K562 (cell line): ENCODE results near the gene GDF15. TPM values are rescaled to one million over a fixed set of nuclear protein-coding genes. Genes with fewer than 3 reads are reported as not detected.

ENCODE experiments used
- ATAC-seq: fragments of 200-7000 bp; cut with Tn5 transposase; 3 replicates; pipeline ENCODE4 v1.9.1; 2020; ENCODE audit warnings: moderate library complexity
- BruUV-seq: library from RNA; stranded (reverse); fragments of 400-500 nt; replicated peaks from 2 replicates; lab custom pipeline; 2021; lab: Mats Ljungman, UMichigan
- CTCF ChIA-PET: fragments of 300-600 bp; formaldehyde crosslinking; extraction: SDS; loops from one replicate; lab custom pipeline; 2021; ENCODE audit warnings: low intra/inter-chr PET ratio; lab: Yijun Ruan, JAX
- POLR2A ChIA-PET: fragments of 300-600, 350-650 bp; sonication (Branson Sonifier 250); formaldehyde crosslinking; extraction: SDS; loops from one replicate; lab custom pipeline; 2021; ENCODE audit warnings: antibody characterized with exemption, inconsistent platforms; lab: Yijun Ruan, JAX
- DNase-seq, 4 experiments: peaks; one replicate each; pipeline versions ENCODE4 v3.0.0 to v3.0.0-alpha.2; 2011 to 2018; ENCODE audit warnings: low spot score in 3 of 4, mixed read lengths in 3 of 4; ENCODE audit errors: extremely low read depth in 1 of 4
- FAIRE-seq: peaks from 2 replicates; lab custom pipeline; 2011; peaks lifted over from hg19 to GRCh38; lab: Jason Lieb, UNC
- H2AFZ ChIP-seq: 2 replicates; pipeline ENCODE4 v1.6.0; 2011; ENCODE audit warnings: low read depth, low read length, control low read depth, inconsistent platforms
- H3K27ac ChIP-seq: fragments of 200-600 bp; 3 replicates; pipeline ENCODE4 v1.8.0; 2011; ENCODE audit warnings: low read depth, mild to moderate bottlenecking, control low read depth, inconsistent platforms, low read length, moderate library complexity, mixed read lengths; ENCODE audit errors: extremely low read depth
- H3K27me3 ChIP-seq, 2 experiments: fragments of 300-600 bp in 1 of 2; 2 replicates in 1 of 2; 3 replicates in 1 of 2; pipeline versions ENCODE4 v1.6.0 to v1.8.0; 2011; ENCODE audit warnings: inconsistent platforms in 2 of 2, low read length in 2 of 2, mild to moderate bottlenecking in 1 of 2, mixed read lengths in 1 of 2, moderate library complexity in 1 of 2; ENCODE audit not compliant: control insufficient read depth in 2 of 2, insufficient read depth in 2 of 2
- H3K36me3 ChIP-seq: fragments of 300-600 bp; 3 replicates; pipeline ENCODE4 v1.8.0; 2011; ENCODE audit warnings: mild to moderate bottlenecking, low read length, inconsistent platforms; ENCODE audit not compliant: control insufficient read depth, insufficient read depth
- H3K4me1 ChIP-seq, 2 experiments: fragments of 200-600 bp in 1 of 2; replicated peaks in 1 of 2; 2 replicates in 1 of 2; 3 replicates in 1 of 2; pipeline versions ENCODE4 v1.5.1 to v1.8.0; 2011; ENCODE audit warnings: inconsistent platforms in 2 of 2, low read length in 2 of 2, mild to moderate bottlenecking in 1 of 2, mixed read lengths in 1 of 2, moderate library complexity in 1 of 2; ENCODE audit not compliant: control insufficient read depth in 2 of 2, insufficient read depth in 2 of 2
- H3K4me2 ChIP-seq: 2 replicates; pipeline ENCODE4 v1.6.1; 2011; ENCODE audit warnings: low read length, control low read depth, inconsistent platforms, mixed read lengths; ENCODE audit not compliant: insufficient read depth
- H3K4me3 ChIP-seq: fragments of 200-600 bp; sonication (generic), shearing (Covaris generic); 2 replicates; pipeline ENCODE4 v1.5.1; 2016; ENCODE audit warnings: control low read depth, inconsistent platforms
- H3K79me2 ChIP-seq: fragments of 200-600 bp; 3 replicates; pipeline ENCODE4 v1.8.0; 2011; ENCODE audit warnings: low read length, inconsistent platforms; ENCODE audit not compliant: control insufficient read depth, insufficient read depth
- H3K9ac ChIP-seq, 2 experiments: 2 replicates each; pipeline versions ENCODE4 v1.6.0 to v1.6.1; 2011; ENCODE audit warnings: low read depth in 2 of 2, low read length in 2 of 2, control low read depth in 1 of 2, inconsistent platforms in 1 of 2, mild to moderate bottlenecking in 1 of 2, mixed read lengths in 1 of 2; ENCODE audit not compliant: insufficient read depth in 1 of 2
- H3K9me1 ChIP-seq: one replicate; pipeline ENCODE4 v1.6.0; 2011; ENCODE audit warnings: inconsistent platforms, mild to moderate bottlenecking, low read length, moderate library complexity; ENCODE audit not compliant: control insufficient read depth, insufficient read depth
- H3K9me3 ChIP-seq: replicated peaks from 2 replicates; pipeline ENCODE4 v1.5.1; 2011; ENCODE audit warnings: low read depth, low read length, inconsistent platforms; ENCODE audit not compliant: control insufficient read depth, insufficient read depth
- H4K20me1 ChIP-seq: replicated peaks from 2 replicates; pipeline ENCODE4 v1.6.1; 2011; ENCODE audit warnings: low read length, inconsistent platforms, mixed read lengths; ENCODE audit not compliant: control insufficient read depth, insufficient read depth
- CHD2 ChIP-seq: IDR thresholded peaks from 2 replicates; pipeline ENCODE4 v1.6.1; 2011; ENCODE audit warnings: low read depth, low read length
- EGR1 ChIP-seq: fragments of 450-650 bp; conservative IDR thresholded peaks from 2 replicates; pipeline ENCODE4 v1.6.1; 2017; ENCODE audit warnings: mild to moderate bottlenecking
- RBFOX2 ChIP-seq: fragments of 200-400 bp; formaldehyde crosslinking; IDR thresholded peaks from 2 replicates; pipeline ENCODE4 v1.6.1; 2017; ENCODE audit warnings: low read depth, mild to moderate bottlenecking, low read length, moderate library complexity
- TCFL5 ChIP-seq: fragments of 250-450 bp; sonication (Bioruptor Pico); conservative IDR thresholded peaks from 2 replicates; pipeline ENCODE4 v1.6.1; 2021; ENCODE audit warnings: mild to moderate bottlenecking, moderate library complexity, matching md5 sums
- WGBS: fragments of 100-300 bp; shearing (Covaris generic); methylation state at CpG from one replicate; pipeline ENCODE4 v1.1.6; 2016; ENCODE audit warnings: low coverage, mixed read lengths; ENCODE audit not compliant: insufficient coverage; ENCODE audit errors: missing lambda C conversion rate; 5-methylcytosine and 5-hydroxymethylcytosine counted together
- in situ Hi-C: fragments of 300-500 bp; cut with MboI; formaldehyde crosslinking; loops from 4 replicates; pipeline ENCODE4 v1.15.0; 2018; ENCODE audit warnings: inconsistent platforms, mixed read lengths
- intact Hi-C: fragments of 100-400 bp; cut with micrococcal nuclease; formaldehyde crosslinking; loops from 2 replicates; pipeline ENCODE4 v1.14.2; 2022
- polyA plus RNA-seq, 8 experiments: library from polyadenylated mRNA; depleted of rRNA in 4 of 8; stranded (reverse) in 5 of 8; unstranded in 3 of 8; fragments of >200 nt; fragmentation: Nextera tagmentation in 2 of 8; fragmentation: Illumina TruSeq in 1 of 8; extraction: Ambion mirVana in 2 of 8; extraction: Trizol in 1 of 8; gene quantifications; 2 replicates each; pipeline versions ENCODE4 v1.2.1 to v1.2.3, GENCODE V29; 2011 to 2014; ENCODE audit warnings: inconsistent platforms in 1 of 8, missing spikeins in 1 of 8
- total RNA-seq, 7 experiments: library from RNA; depleted of rRNA in 6 of 7; stranded (reverse); fragments of >200 nt in 6 of 7; fragmentation: Illumina TruSeq in 2 of 7; extraction: Trizol in 2 of 7; gene quantifications; 2 replicates each; pipeline versions ENCODE4 v1.2.1 to v1.2.3, GENCODE V29; 2011 to 2021; ENCODE audit warnings: low replicate concordance in 1 of 7

The GDF15 gene
- total and polyA plus RNA-seq, 9 of the 15 experiments (the other 6 are each of a cell fraction or from before 2014, with no cell fraction given) = 2.3 to 82.4 (median 12.5) TPM

GRCh38 chr19:18424890-18425514, 39.0 kb downstream of the GDF15 start:
- BruUV-seq = no TSS peak
- no peak overlapping the region for H3K4me2 ChIP-seq
- peaks cover 23% of the 10 kb centered on the region for H4K20me1 ChIP-seq
- peaks cover 80% of the 10 kb centered on the region for H3K79me2 ChIP-seq
- in situ Hi-C loops (no loop called here), intact Hi-C loops (no loop called here)
- ChIA-PET POLR2A (interaction anchor here (0.6 to 1.0 kb wide), 4 partner anchors 9 to 145 kb away, joined by 3 to 5 read pairs (median 4); no protein-coding TSS in a partner anchor), CTCF (no interaction called here)
- ATAC-seq (no peak), FAIRE-seq (no peak), DNase-seq (no peak)
- no peaks in the 10 kb centered on the region for H3K9me3 ChIP-seq
- no peaks in the 10 kb centered on the region for H3K27me3 ChIP-seq
- WGBS = 86% methylated on average over 10 of the region's 17 CpGs
- no peak overlapping the region for H3K27ac ChIP-seq
- no peak overlapping the region for H3K4me3 ChIP-seq
- no peaks in the 10 kb centered on the region for H3K9me1 ChIP-seq
- H3K9ac ChIP-seq = peak overlapping the region in 1 of 2 experiments; percentile 56; a peak in 2 of 4 replicates
- H2AFZ ChIP-seq = no peak overlapping the region
- peaks cover 33 to 98% of the 10 kb centered on the region in 2 experiments for H3K4me1 ChIP-seq
- peaks cover 62% of the 10 kb centered on the region; the same call in 2 of the 3 replicates for H3K36me3 ChIP-seq
- TF ChIP-seq TCFL5 = no peak
- TF ChIP-seq CHD2 = no peak
- TF ChIP-seq EGR1 = 0 out of 2 replicates have a peak, but pooled peaks have one; percentile 14
- peak; percentile 44 for TF ChIP-seq RBFOX2
